Ascending aorta (tissue), 2 donors: ENCODE measurements around the gene ARHGAP25. TPM values are rescaled to one million over a fixed set of nuclear protein-coding genes. Genes with fewer than 3 reads are reported as not detected.
A peak's percentile ranks its signal among the peaks of the same experiment; 100 is the strongest.

Source experiments
- DNase-seq, 2 donors: peaks; one replicate each; pipeline ENCODE4 v3.0.0-alpha.2; 2019; ENCODE audit warnings: low spot score in 2 of 2
- H3K27ac ChIP-seq, 2 donors: fragments of 200-600 bp; sonication (generic); one replicate each; pipeline ENCODE4 v1.5.1; 2016 to 2017; ENCODE audit warnings: mild to moderate bottlenecking in 1 of 2
- H3K27me3 ChIP-seq: fragments of 200-600 bp; sonication (generic); one replicate; pipeline ENCODE4 v1.5.1; 2017
- H3K36me3 ChIP-seq, 2 donors: fragments of 200-600 bp; sonication (generic); one replicate each; pipeline ENCODE4 v1.5.1; 2016
- H3K4me1 ChIP-seq, 2 donors: fragments of 200-600 bp; sonication (generic); one replicate each; pipeline ENCODE4 v1.5.1; 2016 to 2017; ENCODE audit warnings: mild to moderate bottlenecking in 1 of 2
- H3K4me3 ChIP-seq, 2 donors: fragments of 200-600 bp; sonication (generic); one replicate each; pipeline ENCODE4 v1.5.1; 2016 to 2017; ENCODE audit warnings: mild to moderate bottlenecking in 1 of 2
- H3K9me3 ChIP-seq, 2 donors: fragments of 200-600 bp; sonication (generic); one replicate each; pipeline ENCODE4 v1.5.1; 2016
- intact Hi-C: fragments of 100-400 bp; cut with DNase I; formaldehyde crosslinking; loops from one replicate; pipeline ENCODE4 v1.15.1; 2023
- total RNA-seq: library from RNA; depleted of rRNA; stranded (reverse); fragments of >200 nt; gene quantifications from one replicate; pipeline ENCODE4 v1.1.0, GENCODE V29; 2016
- TF ChIP-seq, protein P1 (sequence below), 3 experiments: fragments of 200-600 bp in 2 of 3; fragments of 450-650 bp in 1 of 3; sonication (generic) in 2 of 3; IDR thresholded peaks; one replicate each; pipeline ENCODE4 v1.5.1; 2016 to 2019; ENCODE audit warnings: antibody characterized with exemption in 3 of 3, mild to moderate bottlenecking in 1 of 3, moderate library complexity in 1 of 3

Gene ARHGAP25
- total RNA-seq, 1 donor from 2014 or later: 8.3 TPM

DNA sequence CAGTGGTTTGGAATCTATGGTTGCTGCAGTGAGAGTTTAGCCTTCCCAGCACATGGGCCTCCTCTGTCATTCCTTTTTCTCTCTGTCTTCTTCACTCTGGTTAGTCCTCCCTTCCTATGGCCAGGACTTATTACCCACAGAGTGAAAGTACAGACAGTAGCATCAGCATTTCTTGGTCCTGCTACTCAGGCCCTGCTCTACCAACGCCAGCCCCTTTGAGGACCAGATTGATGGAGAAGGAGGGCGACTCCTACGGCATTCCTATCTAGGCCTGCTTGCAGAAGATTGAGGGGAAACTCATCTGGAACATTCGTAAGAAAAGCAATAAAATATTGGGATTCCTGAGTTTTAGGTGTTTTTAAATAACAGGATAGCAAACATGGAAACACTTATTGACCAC lies 93.1 kb downstream of the ARHGAP25 start:
- no peak for DNase-seq
- H3K36me3 ChIP-seq: no peaks in the 10 kb centered on the region
- intact Hi-C loops: no loop called here
- TF ChIP-seq, protein P1, sequence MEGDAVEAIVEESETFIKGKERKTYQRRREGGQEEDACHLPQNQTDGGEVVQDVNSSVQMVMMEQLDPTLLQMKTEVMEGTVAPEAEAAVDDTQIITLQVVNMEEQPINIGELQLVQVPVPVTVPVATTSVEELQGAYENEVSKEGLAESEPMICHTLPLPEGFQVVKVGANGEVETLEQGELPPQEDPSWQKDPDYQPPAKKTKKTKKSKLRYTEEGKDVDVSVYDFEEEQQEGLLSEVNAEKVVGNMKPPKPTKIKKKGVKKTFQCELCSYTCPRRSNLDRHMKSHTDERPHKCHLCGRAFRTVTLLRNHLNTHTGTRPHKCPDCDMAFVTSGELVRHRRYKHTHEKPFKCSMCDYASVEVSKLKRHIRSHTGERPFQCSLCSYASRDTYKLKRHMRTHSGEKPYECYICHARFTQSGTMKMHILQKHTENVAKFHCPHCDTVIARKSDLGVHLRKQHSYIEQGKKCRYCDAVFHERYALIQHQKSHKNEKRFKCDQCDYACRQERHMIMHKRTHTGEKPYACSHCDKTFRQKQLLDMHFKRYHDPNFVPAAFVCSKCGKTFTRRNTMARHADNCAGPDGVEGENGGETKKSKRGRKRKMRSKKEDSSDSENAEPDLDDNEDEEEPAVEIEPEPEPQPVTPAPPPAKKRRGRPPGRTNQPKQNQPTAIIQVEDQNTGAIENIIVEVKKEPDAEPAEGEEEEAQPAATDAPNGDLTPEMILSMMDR (IDR thresholded peaks at IDR 0.05): no peak
- H3K27ac ChIP-seq: peak overlapping the region in 1 of 2 donors; percentile 95
- peaks cover 25 to 40% of the 10 kb centered on the region in 2 donors for H3K4me1 ChIP-seq
- no peak overlapping the region for H3K4me3 ChIP-seq
- H3K27me3 ChIP-seq: no peaks in the 10 kb centered on the region
- no peaks in the 10 kb centered on the region for H3K9me3 ChIP-seq

DNA sequence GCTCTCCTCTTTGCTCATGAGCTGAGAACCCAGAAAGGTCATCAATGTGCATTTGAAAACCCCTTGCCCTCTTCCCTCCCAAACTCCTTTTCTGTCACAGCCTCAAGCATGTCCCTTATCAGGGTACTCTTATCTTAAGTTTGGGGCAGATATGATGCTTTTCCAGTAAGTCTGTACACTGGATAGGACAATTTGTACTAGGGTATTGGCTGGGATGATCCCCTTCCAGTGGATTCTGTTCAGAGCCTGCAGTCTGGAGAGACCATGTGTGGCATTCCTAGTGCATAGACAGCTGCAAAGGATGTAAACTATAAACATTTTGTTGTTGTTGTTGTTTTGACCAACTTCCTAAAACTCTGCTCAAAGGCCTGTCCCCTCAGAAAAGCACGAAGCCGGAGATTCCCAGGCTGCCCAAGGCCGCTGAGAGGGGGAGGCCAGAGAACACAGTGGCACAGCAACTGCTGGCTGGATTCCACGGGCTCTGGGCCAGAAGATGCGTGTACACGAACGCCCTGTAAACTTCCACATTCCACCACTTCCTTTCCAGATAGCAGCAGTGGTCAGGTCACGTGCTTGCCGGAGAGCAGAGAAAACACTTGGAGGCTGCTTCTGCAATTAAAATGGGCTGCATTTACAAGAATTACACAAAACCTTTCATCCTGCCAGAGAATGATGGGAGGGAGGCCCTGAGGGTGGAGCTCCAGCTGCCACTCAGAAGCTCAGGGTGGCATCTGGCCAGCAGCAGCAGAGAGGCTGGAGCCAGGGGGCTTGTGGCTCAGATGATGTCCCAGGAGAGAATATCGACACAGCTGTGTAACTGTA lies 94.5 kb downstream of the ARHGAP25 start:
- TF ChIP-seq, protein P1 (IDR thresholded peaks at IDR 0.05): peak in 1 of 3 experiments; percentile 21
- H3K4me1 ChIP-seq: peaks cover 28 to 45% of the 10 kb centered on the region in 2 donors
- H3K36me3 ChIP-seq: no peaks in the 10 kb centered on the region
- H3K27ac ChIP-seq: peak overlapping the region; percentile 95 to 97
- H3K27me3 ChIP-seq: no peaks in the 10 kb centered on the region
- no peaks in the 10 kb centered on the region for H3K9me3 ChIP-seq
- no peak overlapping the region for H3K4me3 ChIP-seq
- intact Hi-C loops: no loop called here
- peak; percentile 86 to 98 for DNase-seq

DNA sequence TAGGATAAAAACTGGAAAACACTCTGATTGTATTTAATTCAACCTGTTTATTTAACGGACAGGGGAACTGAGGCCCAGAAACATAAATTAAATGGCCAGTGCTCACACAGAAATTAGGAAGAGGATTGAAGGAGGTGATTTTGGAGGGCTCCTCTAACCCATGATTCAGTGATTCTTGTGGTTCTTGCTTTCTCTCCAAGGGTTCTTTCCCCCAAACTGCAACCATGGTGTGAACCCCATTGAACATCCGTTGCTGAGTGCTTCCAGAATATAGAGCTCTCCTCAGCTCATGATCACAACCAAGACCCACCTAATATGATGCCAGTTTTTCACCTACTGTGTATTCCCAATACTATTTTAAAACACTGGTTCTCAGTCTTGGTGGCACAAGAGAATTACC lies 95.1 kb downstream of the ARHGAP25 start:
- Histone ChIP-seq H3K4me3 (no peak overlapping the region), H3K27ac (peak overlapping the region; percentile 95 to 97), H3K27me3 (no peaks in the 10 kb centered on the region), H3K9me3 (no peaks in the 10 kb centered on the region), H3K36me3 (no peaks in the 10 kb centered on the region), H3K4me1 (peaks cover 28 to 45% of the 10 kb centered on the region in 2 donors)
- no peak for DNase-seq
- intact Hi-C loops: loop anchor here (5.0 to 10.0 kb wide), 2 partner anchors 78 to 575 kb away; partner anchors contain the start of gene PPP3R1
- TF ChIP-seq, protein P1 (IDR thresholded peaks at IDR 0.05): no peak

DNA sequence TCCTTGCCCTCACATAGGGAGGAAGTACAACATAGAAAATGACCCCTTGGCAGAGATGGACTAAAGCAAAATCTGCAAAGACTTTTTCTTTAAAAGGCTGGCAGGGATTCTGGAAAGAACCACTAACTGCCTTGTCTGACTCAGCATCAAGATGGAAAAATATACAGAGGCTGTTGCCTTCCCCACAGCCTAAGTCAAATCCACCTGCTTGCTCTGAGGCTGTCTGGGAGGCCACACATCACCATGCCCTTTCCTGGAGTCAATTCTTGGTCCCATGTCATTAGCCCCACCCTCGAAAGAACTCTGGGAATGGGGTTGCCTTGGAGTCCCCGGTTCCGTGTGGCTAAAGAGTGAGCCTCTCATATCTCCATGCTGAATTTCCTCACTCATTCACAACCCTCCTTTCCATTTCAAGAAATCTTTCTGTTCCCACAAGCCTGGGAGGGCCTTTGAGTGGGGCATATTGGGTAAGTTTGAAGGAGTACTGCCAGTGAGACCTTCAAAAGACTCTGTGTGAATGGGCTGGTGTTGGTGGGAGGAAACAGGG lies 97.1 kb downstream of the ARHGAP25 start:
- H3K27ac ChIP-seq: peak overlapping the region; percentile 95 to 97
- intact Hi-C loops: loop anchor here (1.0 to 10.0 kb wide), 4 partner anchors 76 to 606 kb away; partner anchors contain the start of genes APLF, FBXO48, NFU1 and PPP3R1
- DNase-seq: no peak

DNA sequence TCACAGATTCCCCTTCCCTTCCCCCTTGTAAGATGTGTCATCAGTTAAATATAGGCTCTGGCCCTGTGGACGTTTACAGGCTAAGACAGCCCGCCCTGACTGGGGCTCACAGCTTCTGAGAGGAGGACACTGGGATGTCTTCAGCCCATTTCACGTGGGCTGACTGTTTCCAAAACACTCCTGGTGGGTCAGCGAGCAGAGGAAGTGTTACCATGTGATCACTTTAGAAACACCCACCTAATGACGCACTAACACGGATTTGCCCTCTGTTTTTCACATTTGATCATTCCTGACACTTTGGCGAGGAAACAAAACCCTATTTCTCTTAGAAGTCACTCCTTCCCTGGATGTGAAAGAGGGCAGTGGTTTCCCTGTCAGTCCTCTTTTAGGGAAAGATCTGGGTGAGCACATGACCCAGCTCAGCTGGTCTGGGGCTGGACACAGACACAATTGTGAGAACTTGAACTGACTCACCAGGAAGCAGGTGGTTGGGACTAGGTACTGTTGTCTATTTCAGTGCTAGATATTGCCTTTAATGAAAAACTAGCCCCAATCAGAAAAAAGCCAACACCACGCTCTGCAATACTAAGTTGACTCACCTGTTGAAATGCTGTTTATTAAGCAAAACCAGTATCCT lies 97.7 kb downstream of the ARHGAP25 start:
- Histone ChIP-seq H3K9me3 (no peaks in the 10 kb centered on the region), H3K27ac (peak overlapping the region; percentile 95 to 97), H3K36me3 (no peaks in the 10 kb centered on the region), H3K4me3 (no peak overlapping the region), H3K27me3 (no peaks in the 10 kb centered on the region), H3K4me1 (peaks cover 28 to 45% of the 10 kb centered on the region in 2 donors)
- intact Hi-C loops: loop anchor here (1.0 to 10.0 kb wide), 4 partner anchors 75 to 605 kb away; partner anchors contain the start of genes APLF, FBXO48, NFU1 and PPP3R1
- TF ChIP-seq, protein P1 (IDR thresholded peaks at IDR 0.05): no peak
- DNase-seq: peak; percentile 70 to 94

More for the DNA sequence above, 97.1 kb downstream of the ARHGAP25 start:
- no peaks in the 10 kb centered on the region for H3K27me3 ChIP-seq
- H3K4me1 ChIP-seq: peaks cover 28 to 45% of the 10 kb centered on the region in 2 donors
- H3K4me3 ChIP-seq: no peak overlapping the region
- H3K36me3 ChIP-seq: no peaks in the 10 kb centered on the region
- TF ChIP-seq, protein P1 (IDR thresholded peaks at IDR 0.05): no peak
- no peaks in the 10 kb centered on the region for H3K9me3 ChIP-seq
